ENCODE data around the gene CEP170B.

GRCh38 chr14:104822821-104823615 is 42.0 kb upstream of the CEP170B start:
- TF ChIP-seq, protein P1, sequence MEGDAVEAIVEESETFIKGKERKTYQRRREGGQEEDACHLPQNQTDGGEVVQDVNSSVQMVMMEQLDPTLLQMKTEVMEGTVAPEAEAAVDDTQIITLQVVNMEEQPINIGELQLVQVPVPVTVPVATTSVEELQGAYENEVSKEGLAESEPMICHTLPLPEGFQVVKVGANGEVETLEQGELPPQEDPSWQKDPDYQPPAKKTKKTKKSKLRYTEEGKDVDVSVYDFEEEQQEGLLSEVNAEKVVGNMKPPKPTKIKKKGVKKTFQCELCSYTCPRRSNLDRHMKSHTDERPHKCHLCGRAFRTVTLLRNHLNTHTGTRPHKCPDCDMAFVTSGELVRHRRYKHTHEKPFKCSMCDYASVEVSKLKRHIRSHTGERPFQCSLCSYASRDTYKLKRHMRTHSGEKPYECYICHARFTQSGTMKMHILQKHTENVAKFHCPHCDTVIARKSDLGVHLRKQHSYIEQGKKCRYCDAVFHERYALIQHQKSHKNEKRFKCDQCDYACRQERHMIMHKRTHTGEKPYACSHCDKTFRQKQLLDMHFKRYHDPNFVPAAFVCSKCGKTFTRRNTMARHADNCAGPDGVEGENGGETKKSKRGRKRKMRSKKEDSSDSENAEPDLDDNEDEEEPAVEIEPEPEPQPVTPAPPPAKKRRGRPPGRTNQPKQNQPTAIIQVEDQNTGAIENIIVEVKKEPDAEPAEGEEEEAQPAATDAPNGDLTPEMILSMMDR (IDR thresholded peaks at IDR 0.05; ENCODE audit: low read length), result no peak
- TF ChIP-seq EZH2 (IDR thresholded peaks at IDR 0.05; ENCODE audit: borderline replicate concordance, low read length), result no peak
